HG02588 (cell line): ENCODE data around the gene CILP2.

ENCODE experiments used
- ATAC-seq: cut with Tn5 transposase; IDR thresholded peaks from one replicate; pipeline ENCODE4 v1.9.1; 2021; ENCODE audit warnings: mild to moderate bottlenecking, moderate library complexity; ENCODE audit not compliant: unreplicated experiment

Gene CILP2

GRCh38 chr19:19538061-19538784 lies at the start of gene CILP2:
TSS of gene CILP2 (plus strand) at chr19:19538265. CDS start at chr19:19538350, 85 bp downstream.
- no peak for ATAC-seq

- peak; percentile 52 for ATAC-seq
These were observed 49.0 kb upstream of the CILP2 start for GRCh38 chr19:19488875-19489690.

- ATAC-seq: no peak
These were observed 48.3 kb upstream of the CILP2 start for GRCh38 chr19:19489804-19490204.

- no peak for ATAC-seq
These were observed 47.7 kb upstream of the CILP2 start for GRCh38 chr19:19490214-19490968.

- no peak for ATAC-seq
These were observed 46.6 kb upstream of the CILP2 start for GRCh38 chr19:19491321-19492025.

- ATAC-seq: no peak
These were observed 45.9 kb upstream of the CILP2 start for GRCh38 chr19:19492026-19492610.

- ATAC-seq: no peak
These were observed 44.1 kb upstream of the CILP2 start for GRCh38 chr19:19493841-19494546.

GRCh38 chr19:19495614-19496603 lies 42.2 kb upstream of the CILP2 start:
- no peak for ATAC-seq

GRCh38 chr19:19498255-19498991 lies 39.6 kb upstream of the CILP2 start:
- no peak for ATAC-seq

- no peak for ATAC-seq
These were observed 38.6 kb upstream of the CILP2 start for GRCh38 chr19:19499272-19499995.

- no peak for ATAC-seq
These were observed 37.0 kb upstream of the CILP2 start for GRCh38 chr19:19500975-19501644.

- no peak for ATAC-seq
These were observed 36.3 kb upstream of the CILP2 start for GRCh38 chr19:19501798-19502197.

- no peak for ATAC-seq
These were observed 35.8 kb upstream of the CILP2 start for GRCh38 chr19:19502281-19502680.

GRCh38 chr19:19502808-19503602 lies 35.1 kb upstream of the CILP2 start:
- no peak for ATAC-seq

GRCh38 chr19:19504754-19505668 lies 33.1 kb upstream of the CILP2 start:
- no peak for ATAC-seq
